Karpas-422 (cell line): ENCODE measurements around the gene IFT27. TPM values are rescaled to one million over a fixed set of nuclear protein-coding genes. Genes with fewer than 3 reads are reported as not detected.

ENCODE experiments used
- DNase-seq: peaks from one replicate; pipeline ENCODE4 v3.0.0-alpha.2; 2015
- H2AFZ ChIP-seq: fragments of 200-600 bp; sonication (generic); 2 replicates; pipeline ENCODE4 v1.6.1; 2014; ENCODE audit warnings: antibody characterized with exemption, low read length, mixed read lengths
- H3K27ac ChIP-seq: fragments of 200-600 bp; sonication (generic); 2 replicates; pipeline ENCODE4 v1.5.1; 2014; ENCODE audit warnings: mild to moderate bottlenecking, low read length, moderate library complexity
- H3K27me3 ChIP-seq: fragments of 200-600 bp; sonication (generic); 2 replicates; pipeline ENCODE4 v1.6.1; 2014; ENCODE audit warnings: low read length, mixed read lengths
- H3K36me3 ChIP-seq: fragments of 200-600 bp; sonication (generic); 2 replicates; pipeline ENCODE4 v1.6.1; 2014; ENCODE audit warnings: low read length, mixed read lengths; ENCODE audit not compliant: insufficient read depth
- H3K4me1 ChIP-seq: fragments of 200-600 bp; sonication (generic); 2 replicates; pipeline ENCODE4 v1.6.1; 2014; ENCODE audit warnings: mild to moderate bottlenecking, low read length, mixed read lengths
- H3K4me2 ChIP-seq: fragments of 200-600 bp; sonication (generic); 2 replicates; pipeline ENCODE4 v1.6.1; 2014; ENCODE audit warnings: low read length, low read depth, mild to moderate bottlenecking; ENCODE audit not compliant: poor library complexity, severe bottlenecking
- H3K4me3 ChIP-seq: fragments of 200-600 bp; sonication (generic); 2 replicates; pipeline ENCODE4 v1.5.1; 2014; ENCODE audit warnings: mild to moderate bottlenecking, antibody characterized with exemption, low read length, mixed read lengths
- H3K79me2 ChIP-seq: fragments of 200-600 bp; sonication (generic); 2 replicates; pipeline ENCODE4 v1.6.1; 2014; ENCODE audit warnings: mild to moderate bottlenecking, low read length, mixed read lengths
- H3K9ac ChIP-seq: fragments of 200-600 bp; sonication (generic); 2 replicates; pipeline ENCODE4 v1.6.0; 2014; ENCODE audit warnings: low read length
- H3K9me2 ChIP-seq: fragments of 200-600 bp; sonication (generic), shearing (Covaris generic); replicated peaks from 2 replicates; pipeline ENCODE4 v1.6.0; 2014; ENCODE audit warnings: mild to moderate bottlenecking, low read length, moderate library complexity; ENCODE audit not compliant: insufficient read depth
- H3K9me3 ChIP-seq: fragments of 300-700, 200-600 bp; sonication (generic); 2 replicates; pipeline ENCODE4 v1.6.1; 2014; ENCODE audit warnings: low read length, mixed read lengths
- H4K20me1 ChIP-seq: fragments of 200-600 bp; sonication (generic); 2 replicates; pipeline ENCODE4 v1.6.1; 2014; ENCODE audit warnings: mild to moderate bottlenecking, antibody characterized with exemption, low read length, low read depth; ENCODE audit not compliant: insufficient read depth
- total RNA-seq: library from RNA; depleted of rRNA; stranded (reverse); fragments of >200 nt; shearing (Covaris generic); gene quantifications from 2 replicates; pipeline ENCODE4 v1.2.3, GENCODE V29; 2014; ENCODE audit warnings: low replicate concordance; rRNA removed

Gene IFT27
- total RNA-seq, 1 experiment from 2014 or later: 10.9 TPM

DNA sequence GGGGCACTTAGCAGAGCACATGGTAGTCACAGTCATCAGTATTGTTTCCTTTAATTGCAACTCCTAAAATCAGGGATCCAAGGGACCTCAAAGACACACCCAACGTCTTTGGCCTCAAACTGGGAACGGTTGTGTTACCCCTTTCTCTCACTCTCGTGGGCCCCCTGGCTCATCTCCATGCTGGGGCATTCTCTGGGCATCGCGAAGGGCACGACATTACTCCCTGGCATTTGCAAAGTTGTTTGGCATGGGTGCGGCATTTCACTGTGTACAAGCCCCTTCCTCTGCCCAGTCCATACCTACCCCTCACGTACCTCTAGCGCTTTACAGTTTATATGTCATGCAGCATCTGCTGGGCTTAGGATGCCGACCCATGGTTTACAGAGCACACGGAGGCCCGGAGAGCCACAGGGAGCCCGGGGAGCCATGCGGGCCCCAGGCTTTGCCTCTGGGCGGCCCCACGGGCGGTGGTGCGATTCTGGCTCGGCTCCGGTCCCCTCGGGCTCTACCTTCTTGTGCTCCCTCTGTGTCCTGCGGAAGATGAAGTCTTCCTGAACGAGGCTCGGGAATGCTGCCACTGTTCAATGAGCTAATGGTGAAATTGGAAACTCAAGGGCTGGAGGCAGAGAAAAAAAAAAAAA lies 50.4 kb downstream of the IFT27 start:
- Histone ChIP-seq H4K20me1 (no peaks in the 10 kb centered on the region), H3K27me3 (no peaks in the 10 kb centered on the region), H3K4me2 (no peak overlapping the region), H3K9ac (no peak overlapping the region), H3K4me1 (no peaks in the 10 kb centered on the region), H3K79me2 (no peaks in the 10 kb centered on the region), H3K27ac (no peak overlapping the region), H3K36me3 (no peaks in the 10 kb centered on the region), H3K4me3 (no peak overlapping the region), H2AFZ (no peak overlapping the region), H3K9me3 (no peaks in the 10 kb centered on the region), H3K9me2 (no peaks in the 10 kb centered on the region)
- DNase-seq: no peak

DNA sequence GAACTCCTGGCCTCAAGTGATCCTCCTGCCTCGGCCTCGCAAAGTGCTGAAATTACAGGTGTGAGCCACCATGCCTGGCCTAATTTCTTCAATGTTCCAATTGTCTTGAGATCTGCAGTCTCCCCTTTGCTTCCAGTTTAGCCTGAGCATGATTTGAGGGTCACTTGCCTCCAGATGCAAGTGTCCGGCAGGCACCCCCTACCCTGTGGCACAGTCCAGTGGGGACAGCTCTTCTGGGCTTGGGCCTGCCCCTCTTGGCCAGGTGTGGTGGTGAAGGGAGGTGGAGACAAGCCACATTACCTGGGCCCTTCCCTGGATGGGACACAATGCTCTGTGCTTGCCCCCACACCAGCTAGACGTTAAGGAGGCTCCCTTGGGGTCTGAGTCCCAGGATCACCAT lies 51.1 kb downstream of the IFT27 start:
- H3K9me3 ChIP-seq: no peaks in the 10 kb centered on the region
- no peak overlapping the region for H3K4me3 ChIP-seq
- no peak overlapping the region for H3K27ac ChIP-seq
- no peaks in the 10 kb centered on the region for H3K4me1 ChIP-seq
- DNase-seq: no peak
- no peaks in the 10 kb centered on the region for H3K79me2 ChIP-seq
- H3K9me2 ChIP-seq: no peaks in the 10 kb centered on the region
- H3K4me2 ChIP-seq: no peak overlapping the region
- no peaks in the 10 kb centered on the region for H3K36me3 ChIP-seq
- H4K20me1 ChIP-seq: no peaks in the 10 kb centered on the region
- no peaks in the 10 kb centered on the region for H3K27me3 ChIP-seq
- H2AFZ ChIP-seq: no peak overlapping the region
- H3K9ac ChIP-seq: no peak overlapping the region

DNA sequence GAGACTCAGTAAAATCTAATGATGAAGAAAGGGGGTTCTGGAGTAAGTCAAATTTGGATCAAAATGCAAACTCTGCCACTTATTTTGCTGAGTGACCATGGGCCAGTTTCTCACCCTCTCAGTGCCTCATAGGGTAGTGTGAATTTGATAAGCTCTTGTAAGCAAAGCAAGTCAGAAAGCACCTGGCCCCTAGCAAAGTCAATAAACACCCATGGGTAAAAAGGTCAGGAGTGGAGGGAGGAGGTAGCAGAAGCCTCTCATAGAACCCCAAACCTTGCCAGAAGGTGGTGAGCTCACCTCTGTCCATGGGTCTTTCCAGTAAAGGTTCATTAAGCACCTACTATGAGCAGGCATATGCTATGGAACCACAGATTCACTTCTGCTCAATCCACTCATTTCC lies 53.9 kb downstream of the IFT27 start:
- no peak for DNase-seq
- H3K27me3 ChIP-seq: no peaks in the 10 kb centered on the region
- no peak overlapping the region for H3K9ac ChIP-seq
- H3K79me2 ChIP-seq: no peaks in the 10 kb centered on the region
- H3K4me3 ChIP-seq: no peak overlapping the region
- no peak overlapping the region for H2AFZ ChIP-seq
- H4K20me1 ChIP-seq: no peaks in the 10 kb centered on the region
- H3K4me2 ChIP-seq: no peak overlapping the region
- no peaks in the 10 kb centered on the region for H3K4me1 ChIP-seq
- no peaks in the 10 kb centered on the region for H3K36me3 ChIP-seq
- no peak overlapping the region for H3K27ac ChIP-seq
- H3K9me3 ChIP-seq: no peaks in the 10 kb centered on the region
- H3K9me2 ChIP-seq: no peaks in the 10 kb centered on the region

DNA sequence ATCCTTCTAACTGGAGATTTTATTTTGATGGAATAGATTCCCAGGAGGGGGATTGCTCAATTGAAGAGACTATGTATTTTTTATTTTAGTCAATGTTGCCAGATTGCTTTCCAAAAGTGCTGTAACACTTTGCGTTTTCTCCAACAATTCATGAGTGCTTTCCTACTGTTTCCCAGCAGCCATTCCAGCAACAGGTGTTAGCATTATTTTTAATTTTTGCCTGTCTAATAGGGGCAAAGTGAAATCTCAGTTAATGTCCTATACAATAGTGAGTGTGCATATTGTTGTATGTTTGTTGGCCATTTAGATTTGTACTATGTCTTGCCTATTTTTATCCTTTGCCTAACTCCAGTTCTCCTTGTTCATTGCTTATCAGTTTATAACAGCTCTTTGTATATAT lies 60.3 kb downstream of the IFT27 start:
- no peaks in the 10 kb centered on the region for H3K9me3 ChIP-seq
- no peak overlapping the region for H2AFZ ChIP-seq
- no peaks in the 10 kb centered on the region for H3K9me2 ChIP-seq
- no peak overlapping the region for H3K4me2 ChIP-seq
- no peaks in the 10 kb centered on the region for H3K4me1 ChIP-seq
- no peaks in the 10 kb centered on the region for H3K79me2 ChIP-seq
- no peaks in the 10 kb centered on the region for H3K36me3 ChIP-seq
- H3K27ac ChIP-seq: no peak overlapping the region
- H3K4me3 ChIP-seq: no peak overlapping the region
- no peak for DNase-seq
- H3K27me3 ChIP-seq: no peaks in the 10 kb centered on the region
- no peak overlapping the region for H3K9ac ChIP-seq
- no peaks in the 10 kb centered on the region for H4K20me1 ChIP-seq

- no peak overlapping the region for H3K4me3 ChIP-seq
- no peak overlapping the region for H3K27ac ChIP-seq
- no peaks in the 10 kb centered on the region for H3K36me3 ChIP-seq
- no peak for DNase-seq
- H4K20me1 ChIP-seq: no peaks in the 10 kb centered on the region
- no peak overlapping the region for H3K4me2 ChIP-seq
- H3K9ac ChIP-seq: no peak overlapping the region
- no peak overlapping the region for H2AFZ ChIP-seq
- H3K79me2 ChIP-seq: no peaks in the 10 kb centered on the region
- no peaks in the 10 kb centered on the region for H3K9me2 ChIP-seq
- H3K9me3 ChIP-seq: no peaks in the 10 kb centered on the region
- H3K4me1 ChIP-seq: no peaks in the 10 kb centered on the region
- no peaks in the 10 kb centered on the region for H3K27me3 ChIP-seq
Measured at GRCh38 chr22:36714110-36714509, 61.8 kb downstream of the IFT27 start.

DNA sequence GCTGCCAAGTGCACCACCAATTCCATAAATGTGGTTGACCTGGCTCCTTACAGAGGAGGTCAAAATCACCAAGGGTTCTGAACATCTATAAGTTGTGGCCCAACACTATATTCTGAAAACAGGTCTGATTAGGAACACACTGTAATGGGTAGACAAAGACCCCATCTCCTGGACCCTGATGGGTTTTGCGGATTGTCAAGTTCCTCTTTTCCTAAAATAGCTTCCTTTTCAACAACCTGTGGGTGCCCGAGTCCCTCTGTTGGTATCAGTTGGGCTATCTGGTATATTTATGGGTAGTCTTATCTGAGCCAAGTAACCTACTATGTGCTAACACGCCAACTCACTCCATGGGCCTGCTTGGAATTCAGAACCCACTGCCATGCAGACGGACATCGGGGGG lies 62.5 kb downstream of the IFT27 start:
- Histone ChIP-seq H3K27ac (no peak overlapping the region), H3K9me2 (no peaks in the 10 kb centered on the region), H3K4me3 (no peak overlapping the region), H3K9ac (no peak overlapping the region), H3K4me2 (no peak overlapping the region), H3K4me1 (no peaks in the 10 kb centered on the region), H3K9me3 (no peaks in the 10 kb centered on the region), H2AFZ (no peak overlapping the region), H3K79me2 (no peaks in the 10 kb centered on the region), H4K20me1 (no peaks in the 10 kb centered on the region), H3K36me3 (no peaks in the 10 kb centered on the region), H3K27me3 (no peaks in the 10 kb centered on the region)
- DNase-seq: no peak

Other genes with a start within 250 kb of the IFT27 start
- 481 and 566 TPM in 2 replicates for gene EIF3D, start 247.0 kb downstream of the IFT27 start, total RNA-seq
- not detected in 2 replicates for gene CACNG2, start 72.4 kb downstream of the IFT27 start, total RNA-seq
- gene PVALB, start 40.9 kb upstream of the IFT27 start, total RNA-seq: not detected in 2 replicates
- 116 and 179 TPM in 2 replicates for gene NCF4, start 84.9 kb upstream of the IFT27 start, total RNA-seq
- 5.6 and 6.0 TPM in 2 replicates for gene CSF2RB, start 137.5 kb upstream of the IFT27 start, total RNA-seq
- 6.0 and 8.3 TPM in 2 replicates for gene TST, start 243.3 kb upstream of the IFT27 start, total RNA-seq
- gene MPST, start 243.6 kb upstream of the IFT27 start, total RNA-seq: 26.1 and 53.7 TPM in 2 replicates